HG02678 (cell line): Measurements from ENCODE around the gene ADAMTSL5.
"Not testable (repeated sequence)": the region's sequence is repeated elsewhere in the genome, so short reads cannot be mapped to it uniquely, and the experiment has no call there.

Experiments
- ATAC-seq: cut with Tn5 transposase; IDR thresholded peaks from one replicate; pipeline ENCODE4 v1.9.1; 2021; ENCODE audit warnings: mild to moderate bottlenecking, moderate library complexity; ENCODE audit not compliant: unreplicated experiment

The ADAMTSL5 gene

DNA sequence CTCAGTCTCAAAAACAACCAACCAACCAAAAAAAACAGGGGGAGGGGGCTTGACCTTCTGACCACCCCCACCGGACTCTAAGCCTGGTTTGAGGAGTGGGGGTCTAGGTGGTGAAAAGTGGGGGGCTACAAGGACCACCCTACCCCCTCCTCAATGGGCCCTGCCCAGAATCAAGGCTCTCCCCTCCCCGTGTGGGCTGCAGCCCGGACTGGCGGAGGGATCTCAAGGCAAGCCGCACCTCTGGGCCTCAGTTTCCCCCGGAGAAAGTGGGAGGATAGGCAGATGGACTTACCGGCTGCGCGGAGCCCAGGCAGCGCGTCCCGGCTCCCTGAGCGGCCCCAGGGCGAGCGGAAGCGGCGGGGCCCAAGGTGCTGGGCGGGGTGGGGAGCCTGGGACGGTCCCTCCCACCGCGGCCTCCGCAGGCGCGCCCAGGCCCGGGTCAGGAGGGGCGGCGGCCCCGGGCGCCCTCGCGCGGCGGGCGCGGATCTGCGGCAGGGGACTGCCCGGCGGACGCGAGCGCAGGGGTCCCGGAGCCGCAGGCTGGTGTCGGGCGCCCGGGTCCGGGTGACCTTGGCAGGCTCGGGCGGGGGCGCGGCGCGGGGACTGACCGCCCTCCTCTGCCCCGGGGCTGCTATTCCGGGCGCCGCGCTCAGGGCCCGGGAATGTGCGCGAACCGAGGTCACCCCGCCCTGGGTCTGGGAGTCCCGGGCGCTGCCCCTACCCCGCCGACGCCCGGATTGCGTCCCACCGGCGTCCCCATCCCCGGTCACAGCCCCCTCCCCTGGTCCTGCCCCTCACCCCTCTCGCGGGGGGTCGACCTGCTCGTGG is at the start of gene ADAMTSL5:
Gene ADAMTSL5 (minus strand): TSS at position 349 of the 828 bp plus-strand sequence. CDS start 2,076 bp downstream, outside the sequence.
- no peak for ATAC-seq

GRCh38 chr19:1561236-1561842 is 48.5 kb upstream of the ADAMTSL5 start:
- ATAC-seq, result no peak

GRCh38 chr19:1560286-1560882 is 47.6 kb upstream of the ADAMTSL5 start:
- no peak for ATAC-seq

- ATAC-seq, result no peak
Observed at GRCh38 chr19:1558552-1558951, 45.7 kb upstream of the ADAMTSL5 start.

- no peak for ATAC-seq
Observed at GRCh38 chr19:1556390-1557070, 43.7 kb upstream of the ADAMTSL5 start.

GRCh38 chr19:1555487-1556389 is 42.9 kb upstream of the ADAMTSL5 start:
- ATAC-seq, result no peak

DNA sequence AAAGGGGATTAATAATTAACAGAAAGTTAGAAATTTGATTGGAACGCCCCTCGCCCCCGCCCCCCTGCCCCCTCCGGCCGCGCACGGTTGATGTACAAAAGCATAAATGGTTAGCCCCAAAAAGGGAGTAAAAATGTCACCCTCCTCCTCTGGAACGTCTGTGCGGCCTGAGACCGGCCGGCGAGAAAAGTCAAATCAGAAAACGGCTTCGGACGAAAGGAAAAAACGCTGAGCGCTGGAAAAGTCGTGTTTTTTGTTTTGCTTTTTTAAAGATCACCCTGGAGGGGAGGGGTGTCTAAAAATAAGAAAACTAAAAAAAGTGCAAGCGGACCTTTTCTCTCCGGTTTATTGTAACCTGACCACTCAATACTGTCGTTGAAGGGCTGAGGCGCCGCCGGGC is 42.1 kb upstream of the ADAMTSL5 start:
- ATAC-seq, result no peak

- ATAC-seq, result no peak
Observed at GRCh38 chr19:1553415-1553814, 40.6 kb upstream of the ADAMTSL5 start.

GRCh38 chr19:1551068-1552040 is 38.5 kb upstream of the ADAMTSL5 start:
- ATAC-seq, result no peak

GRCh38 chr19:1549332-1549945 is 36.6 kb upstream of the ADAMTSL5 start:
- ATAC-seq, result no peak

GRCh38 chr19:1540365-1540925 is 27.6 kb upstream of the ADAMTSL5 start:
- no peak for ATAC-seq

- ATAC-seq, result not testable (repeated sequence)
Observed at GRCh38 chr19:1539749-1540148, 26.9 kb upstream of the ADAMTSL5 start.

DNA sequence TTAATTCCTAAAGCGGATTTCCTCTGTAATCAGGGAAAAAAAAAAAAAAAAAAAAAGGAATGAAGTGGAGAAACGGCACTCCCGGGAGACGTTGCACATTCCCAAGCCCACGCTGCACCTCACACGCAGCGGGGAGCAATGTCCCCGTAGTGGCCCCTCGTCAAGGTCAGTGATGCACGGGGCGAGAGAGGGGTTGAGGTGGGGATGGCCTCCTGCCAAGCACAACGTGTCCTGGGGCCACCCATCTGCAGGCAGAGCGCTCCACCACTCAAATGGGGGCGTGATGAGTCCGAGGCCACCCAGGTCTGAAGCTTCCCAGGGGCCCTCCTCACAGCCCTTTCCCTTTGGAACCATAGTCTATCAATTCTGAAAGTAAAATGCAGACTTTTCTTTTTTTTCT is 26.2 kb upstream of the ADAMTSL5 start:
- ATAC-seq, result no peak

DNA sequence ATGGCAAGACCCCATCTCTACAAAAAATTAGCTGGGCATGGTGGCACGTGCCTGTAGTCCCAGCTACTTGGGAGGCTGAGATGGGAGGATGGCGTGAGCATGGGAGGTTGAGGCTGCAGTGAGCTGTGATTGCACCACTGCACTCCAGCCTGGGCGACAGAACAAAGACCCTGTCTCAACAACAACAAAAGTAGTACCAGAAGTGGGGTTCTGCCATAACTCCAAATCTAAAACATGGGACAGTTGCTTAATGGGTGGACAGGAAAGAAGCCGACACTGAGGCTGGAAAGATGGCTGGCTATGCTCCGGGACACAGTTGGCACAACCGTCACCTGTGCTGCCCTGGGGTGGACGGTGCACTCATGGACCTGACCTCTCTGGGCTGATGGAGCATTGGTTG is 22.9 kb upstream of the ADAMTSL5 start:
- ATAC-seq, result not testable (repeated sequence)

- no peak for ATAC-seq
Observed at GRCh38 chr19:1534972-1535371, 22.2 kb upstream of the ADAMTSL5 start.

DNA sequence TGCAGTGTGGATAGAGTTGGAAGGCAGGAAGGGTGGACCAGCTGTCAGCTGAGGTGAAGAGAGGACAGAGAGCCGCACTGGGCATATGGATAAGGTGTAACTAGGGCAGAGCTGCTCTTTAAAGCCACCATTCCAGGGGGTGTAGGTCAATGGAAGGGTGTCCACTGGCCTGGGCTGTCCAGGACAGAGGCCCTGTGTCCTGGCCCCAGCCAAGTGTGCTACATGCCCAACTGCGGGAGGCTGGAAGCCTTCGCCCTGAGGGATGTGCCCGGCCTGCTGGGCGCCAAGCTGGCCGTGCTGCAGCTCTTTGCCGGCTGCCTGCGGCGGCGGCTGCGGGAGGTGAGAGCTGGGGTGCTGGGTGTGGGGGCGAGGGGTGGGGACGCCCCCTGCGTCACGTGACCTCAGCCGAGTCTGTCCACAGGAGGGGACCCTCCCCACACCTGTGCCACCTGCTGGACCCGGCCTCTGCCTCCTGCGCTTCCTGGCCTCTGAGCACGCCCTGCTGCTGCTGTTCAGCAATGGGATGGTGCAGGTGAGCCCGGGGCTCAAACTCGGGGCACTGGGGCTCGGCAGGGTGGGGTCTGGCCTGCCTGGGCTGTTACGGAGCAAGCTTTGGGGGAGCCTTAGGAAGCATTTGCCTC is 20.8 kb upstream of the ADAMTSL5 start:
- ATAC-seq, result no peak

GRCh38 chr19:1532003-1532402 is 19.2 kb upstream of the ADAMTSL5 start:
- no peak for ATAC-seq

DNA sequence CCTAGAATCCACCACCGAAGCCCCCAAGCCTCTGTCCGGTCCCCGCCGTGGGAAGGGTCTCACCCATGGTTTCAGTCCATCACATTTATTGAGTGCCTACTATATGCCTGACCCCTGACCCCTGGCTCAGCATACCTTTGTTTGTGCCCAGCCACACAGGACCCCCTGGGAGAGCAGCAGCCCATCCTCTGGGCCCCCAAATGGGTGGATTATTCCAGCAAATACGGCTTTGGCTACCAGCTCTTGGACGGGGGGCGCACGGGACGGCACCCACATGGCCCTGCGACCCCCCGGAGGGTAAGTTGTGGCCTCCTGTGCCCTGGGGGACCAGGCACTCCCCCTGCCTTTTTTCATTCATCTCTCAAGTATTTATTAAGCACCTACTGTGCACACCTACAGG is 18.8 kb upstream of the ADAMTSL5 start:
- no peak for ATAC-seq
